HFFc6 (cell line): ENCODE measurements around the gene SUPT4H1. TPM values are rescaled to one million over a fixed set of nuclear protein-coding genes. Genes with fewer than 3 reads are reported as not detected.
"Not testable (repeated sequence)": the region's sequence is repeated elsewhere in the genome, so short reads cannot be mapped to it uniquely, and the experiment has no call there.

Experiments
- DNase-seq: peaks from one replicate; pipeline ENCODE4 v3.0.0-alpha.2; 2018
- H3K27ac Mint-ChIP-seq: 2 replicates; pipeline ENCODE4 v1.8.0; 2020; ENCODE audit warnings: mild to moderate bottlenecking, mixed read lengths
- H3K27me3 Mint-ChIP-seq: 2 replicates; pipeline ENCODE4 v1.8.0; 2021; ENCODE audit warnings: mild to moderate bottlenecking, moderate library complexity, mixed read lengths; ENCODE audit not compliant: insufficient read depth
- H3K36me3 Mint-ChIP-seq: 2 replicates; pipeline ENCODE4 v1.8.0; 2021; ENCODE audit warnings: low read depth, mixed read lengths
- H3K4me1 Mint-ChIP-seq: 2 replicates; pipeline ENCODE4 v1.8.0; 2020; ENCODE audit warnings: low read depth, mixed read lengths
- H3K4me3 Mint-ChIP-seq: 2 replicates; pipeline ENCODE4 v1.8.0; 2020; ENCODE audit warnings: mild to moderate bottlenecking, moderate library complexity, mixed read lengths
- H3K9me3 Mint-ChIP-seq: 2 replicates; pipeline ENCODE4 v1.8.0; 2020; ENCODE audit warnings: mild to moderate bottlenecking, mixed read lengths
- long read RNA-seq: library from polyadenylated mRNA; unstranded; transcript quantifications from one replicate; pipeline ENCODE4 v2.0.0, GENCODE V29; 2019
- total RNA-seq, 6 experiments: library from RNA; stranded (reverse); fragmentation: NEBNext Ultra II Directional; extraction: Animal tissue kit (Norgen Biotek cat#: 25700); gene quantifications; 2 replicates in 1 of 6; 3 replicates in 5 of 6; pipeline ENCODE4 v1.2.3, GENCODE V29; 2021
- TF ChIP-seq, protein P1 (sequence below): fragments of 200-600 bp; sonication (generic); IDR thresholded peaks from 2 replicates; pipeline ENCODE4 v1.5.0; 2021; ENCODE audit warnings: antibody characterized with exemption, mild to moderate bottlenecking

Gene SUPT4H1
- total RNA-seq: 100 to 1,000 TPM in 4 of 6 experiments, 10 to 100 TPM in 2; 95.6 to 110 (median 105) TPM
- long read RNA-seq, transcript SUPT4H1-201 (5 exons, 1,489 nt): major isoform, 27 of 36 reads
- long read RNA-seq, transcript SUPT4H1-202 (5 exons, 1,643 nt): minor isoform, 6 of 36 reads
- long read RNA-seq, partial matches to known transcripts: 1 of 36 reads
- long read RNA-seq, other reads (novel, unspliced or antisense): 2 of 36 reads

DNA sequence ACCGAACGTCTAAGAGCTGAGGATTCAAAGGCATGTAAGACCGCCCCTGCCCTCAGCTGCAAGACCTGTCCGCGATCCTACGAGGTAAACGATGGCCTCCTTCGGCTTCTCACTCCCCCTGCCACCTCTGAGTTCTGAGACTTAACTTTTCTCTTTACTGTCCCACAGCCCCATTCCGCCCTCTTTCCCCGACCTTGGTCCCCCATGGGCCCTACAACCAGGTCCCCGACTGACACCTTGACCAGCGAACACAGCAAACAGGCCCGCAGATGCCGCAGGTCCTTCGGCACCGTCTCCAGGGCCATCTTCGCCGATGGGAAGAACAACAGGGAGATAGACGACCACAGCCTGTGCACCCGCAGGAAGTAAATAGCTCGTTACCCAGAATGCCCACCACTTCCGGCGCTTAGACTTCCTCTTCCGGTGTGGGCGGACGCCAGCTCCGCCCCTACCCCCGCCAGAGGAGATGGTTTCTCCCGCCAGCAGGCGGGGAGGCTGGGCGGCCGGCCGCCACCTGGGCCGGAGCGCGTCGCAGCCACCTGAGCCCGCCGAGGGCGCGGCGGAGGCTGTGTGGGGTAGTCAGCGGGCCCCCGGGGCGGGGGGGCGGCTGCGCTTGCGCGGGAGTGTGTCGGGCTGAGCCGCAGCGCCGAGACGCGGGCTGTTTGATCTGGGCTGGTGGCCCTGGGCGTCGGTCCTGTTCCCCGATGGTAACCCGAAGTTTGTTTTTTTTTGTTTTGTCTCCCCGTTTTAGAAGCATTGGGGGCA, at the start of gene SUPT4H1:
Gene SUPT4H1, minus strand, starts transcription at position 371 of the 765 bp plus-strand sequence. Its CDS starts 66 bp downstream, at position 305.
- DNase-seq: peak; percentile 87
- H3K4me3 Mint-ChIP-seq: peak within 1 kb of the TSS; percentile 99
- peak within 1 kb of the TSS; percentile 91 for H3K27ac Mint-ChIP-seq
- TF ChIP-seq, protein P1, sequence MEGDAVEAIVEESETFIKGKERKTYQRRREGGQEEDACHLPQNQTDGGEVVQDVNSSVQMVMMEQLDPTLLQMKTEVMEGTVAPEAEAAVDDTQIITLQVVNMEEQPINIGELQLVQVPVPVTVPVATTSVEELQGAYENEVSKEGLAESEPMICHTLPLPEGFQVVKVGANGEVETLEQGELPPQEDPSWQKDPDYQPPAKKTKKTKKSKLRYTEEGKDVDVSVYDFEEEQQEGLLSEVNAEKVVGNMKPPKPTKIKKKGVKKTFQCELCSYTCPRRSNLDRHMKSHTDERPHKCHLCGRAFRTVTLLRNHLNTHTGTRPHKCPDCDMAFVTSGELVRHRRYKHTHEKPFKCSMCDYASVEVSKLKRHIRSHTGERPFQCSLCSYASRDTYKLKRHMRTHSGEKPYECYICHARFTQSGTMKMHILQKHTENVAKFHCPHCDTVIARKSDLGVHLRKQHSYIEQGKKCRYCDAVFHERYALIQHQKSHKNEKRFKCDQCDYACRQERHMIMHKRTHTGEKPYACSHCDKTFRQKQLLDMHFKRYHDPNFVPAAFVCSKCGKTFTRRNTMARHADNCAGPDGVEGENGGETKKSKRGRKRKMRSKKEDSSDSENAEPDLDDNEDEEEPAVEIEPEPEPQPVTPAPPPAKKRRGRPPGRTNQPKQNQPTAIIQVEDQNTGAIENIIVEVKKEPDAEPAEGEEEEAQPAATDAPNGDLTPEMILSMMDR: no peak
- H3K27me3 Mint-ChIP-seq: peaks cover 4% of the 10 kb centered on the region; the same call in 1 of the 2 replicates
- peaks cover 21% of the 10 kb centered on the region for H3K4me1 Mint-ChIP-seq
- peaks cover 38% of the 10 kb centered on the region for H3K36me3 Mint-ChIP-seq
- H3K9me3 Mint-ChIP-seq: no peaks in the 10 kb centered on the region

DNA sequence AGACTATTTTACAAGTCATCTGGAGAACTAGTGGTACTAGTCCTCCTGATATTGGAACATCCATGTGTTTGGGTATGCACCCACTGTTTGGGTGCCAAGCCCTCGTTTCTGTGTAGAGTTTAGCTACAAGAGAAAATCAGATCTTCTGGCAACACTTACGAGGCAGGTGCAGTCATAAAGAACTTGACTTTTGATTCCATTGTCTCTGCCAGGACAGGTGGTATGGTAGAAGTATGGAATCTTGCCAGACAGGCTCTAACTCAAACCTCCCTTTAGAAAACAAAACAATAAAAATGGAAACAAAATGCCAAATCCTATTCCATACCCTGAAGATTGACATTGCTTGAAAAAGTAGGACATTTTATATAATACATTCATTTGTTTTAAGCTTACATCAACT, 49.3 kb upstream of the SUPT4H1 start:
- peaks cover 17% of the 10 kb centered on the region for H3K4me1 Mint-ChIP-seq
- DNase-seq: no peak
- TF ChIP-seq, protein P1: no peak
- no peaks in the 10 kb centered on the region for H3K36me3 Mint-ChIP-seq
- peaks cover 20% of the 10 kb centered on the region for H3K27me3 Mint-ChIP-seq
- H3K27ac Mint-ChIP-seq: no peak overlapping the region
- no peaks in the 10 kb centered on the region for H3K9me3 Mint-ChIP-seq
- no peak overlapping the region for H3K4me3 Mint-ChIP-seq

DNA sequence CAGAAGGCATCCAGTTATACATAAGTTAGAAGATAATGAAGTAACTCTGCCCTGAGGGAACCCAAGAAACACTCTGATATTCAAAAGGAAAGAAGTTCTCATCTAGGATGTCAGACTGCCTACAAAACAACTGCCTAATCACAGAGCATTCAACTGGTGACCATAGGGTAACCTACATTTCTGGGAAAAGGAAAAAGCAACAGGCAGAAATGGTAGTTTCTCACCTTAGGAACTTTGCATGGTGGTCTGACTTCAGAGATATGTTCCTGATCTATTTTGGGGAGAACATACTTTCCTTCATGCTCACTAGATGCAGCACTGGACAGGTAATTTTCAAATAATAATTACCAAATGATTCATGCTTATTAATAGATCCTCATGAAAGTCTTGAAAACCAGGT, 48.8 kb upstream of the SUPT4H1 start:
- no peak for DNase-seq
- Mint-ChIP-seq H3K4me3 (no peak overlapping the region), H3K4me1 (peaks cover 17% of the 10 kb centered on the region), H3K27ac (no peak overlapping the region), H3K27me3 (peaks cover 20% of the 10 kb centered on the region), H3K36me3 (no peaks in the 10 kb centered on the region), H3K9me3 (no peaks in the 10 kb centered on the region)
- TF ChIP-seq, protein P1: no peak

DNA sequence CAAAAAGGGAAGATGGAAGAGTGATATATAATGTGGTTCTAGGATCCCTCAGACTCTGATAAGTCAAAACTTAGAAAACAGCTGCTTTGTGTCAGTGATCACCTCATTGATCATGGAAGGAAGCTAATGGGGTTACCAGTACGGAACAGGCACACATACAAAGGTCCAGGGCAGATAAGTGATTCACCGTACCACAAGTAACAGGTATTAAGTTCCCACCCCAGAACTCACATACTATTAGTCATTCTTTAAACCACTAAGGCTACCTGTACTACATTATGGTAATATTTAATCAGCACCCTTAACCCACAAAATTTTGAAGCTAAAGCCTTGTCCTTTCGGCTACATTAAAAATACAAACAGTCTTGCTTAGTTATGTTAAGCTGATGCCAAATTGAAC, 48.0 kb upstream of the SUPT4H1 start:
- peaks cover 17% of the 10 kb centered on the region for H3K4me1 Mint-ChIP-seq
- no peak for DNase-seq
- H3K9me3 Mint-ChIP-seq: no peaks in the 10 kb centered on the region
- TF ChIP-seq, protein P1: no peak
- H3K4me3 Mint-ChIP-seq: no peak overlapping the region
- H3K27ac Mint-ChIP-seq: no peak overlapping the region
- peaks cover 20% of the 10 kb centered on the region for H3K27me3 Mint-ChIP-seq
- H3K36me3 Mint-ChIP-seq: no peaks in the 10 kb centered on the region

DNA sequence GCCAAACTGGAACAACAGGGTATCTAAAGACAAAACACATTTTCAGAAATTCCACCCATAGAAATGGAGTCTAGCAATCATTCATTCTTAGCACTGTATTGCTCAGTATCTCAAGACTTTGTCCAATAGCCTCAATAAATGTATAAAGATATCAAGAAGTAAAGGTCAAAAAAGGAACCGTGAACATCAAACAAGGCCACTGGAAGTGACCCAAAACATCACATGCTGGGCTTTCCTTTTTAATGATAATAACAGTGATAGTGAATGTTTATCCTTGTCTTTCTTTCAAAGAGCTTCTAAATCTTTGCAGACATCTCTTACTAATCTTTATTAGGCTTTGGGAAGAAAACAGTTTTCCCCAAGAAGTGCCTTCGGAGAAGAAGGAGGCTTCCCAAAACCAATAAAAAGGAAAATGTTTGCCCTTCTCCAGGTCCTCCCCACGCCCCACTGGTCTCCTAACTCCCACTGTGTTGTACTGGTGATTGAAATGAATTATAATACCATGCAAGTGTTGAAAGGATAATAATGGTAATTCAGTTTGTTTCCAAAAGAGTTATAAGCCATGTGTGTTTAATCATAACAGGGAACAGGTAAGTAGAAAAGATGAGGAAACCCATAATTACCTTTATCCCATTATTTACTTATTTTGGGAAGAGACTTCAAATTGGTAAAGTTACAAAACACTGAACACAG, 46.7 kb upstream of the SUPT4H1 start:
- Mint-ChIP-seq H3K9me3 (no peaks in the 10 kb centered on the region), H3K27me3 (peaks cover 25% of the 10 kb centered on the region), H3K4me1 (peaks cover 17% of the 10 kb centered on the region), H3K4me3 (no peak overlapping the region), H3K27ac (no peak overlapping the region), H3K36me3 (no peaks in the 10 kb centered on the region)
- no peak for DNase-seq
- TF ChIP-seq, protein P1: no peak

DNA sequence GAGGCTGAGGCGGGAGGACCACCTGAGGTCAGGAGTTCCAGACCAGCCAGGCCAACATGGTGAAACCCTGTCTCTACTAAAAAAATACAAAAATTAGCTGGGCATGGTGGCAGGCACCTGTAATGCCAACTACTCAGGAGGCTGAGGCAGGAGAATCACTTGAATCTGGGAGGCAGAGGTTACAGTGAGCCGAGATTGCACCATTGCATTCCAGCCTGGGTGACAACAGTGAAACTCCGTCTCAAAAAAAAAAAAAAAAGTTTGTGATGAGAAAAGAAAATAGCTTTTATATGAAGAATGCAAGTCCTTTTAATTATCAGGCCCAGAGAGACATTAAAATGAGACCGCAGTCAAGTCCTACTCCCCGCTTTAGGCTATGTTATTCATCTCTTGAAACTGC, 45.4 kb upstream of the SUPT4H1 start:
- H3K27ac Mint-ChIP-seq, H3K4me3 Mint-ChIP-seq, DNase-seq, H3K36me3 Mint-ChIP-seq, H3K9me3 Mint-ChIP-seq: not testable (repeated sequence)
- H3K27me3 Mint-ChIP-seq: peaks cover 30% of the 10 kb centered on the region
- H3K4me1 Mint-ChIP-seq: peaks cover 11% of the 10 kb centered on the region
